HG03025 (cell line): ENCODE results near the gene GRHL3.

Experiments used
- ATAC-seq: cut with Tn5 transposase; IDR thresholded peaks from one replicate; pipeline ENCODE4 v1.9.1; 2021; ENCODE audit warnings: mild to moderate bottlenecking, moderate library complexity; ENCODE audit not compliant: unreplicated experiment, low FRiP score

Gene GRHL3

GRCh38 chr1:24317081-24317480 lies 2.1 kb upstream of the GRHL3 start:
- no peak for ATAC-seq

- ATAC-seq, result no peak
These were observed 1.1 kb upstream of the GRHL3 start for GRCh38 chr1:24317956-24318614.

- no peak for ATAC-seq
These were observed 394 bp upstream of the GRHL3 start for GRCh38 chr1:24318615-24319311.

- ATAC-seq, result no peak
These were observed 805 bp downstream of the GRHL3 start for GRCh38 chr1:24319962-24320361.

GRCh38 chr1:24321126-24321525 lies 2.0 kb downstream of the GRHL3 start:
- no peak for ATAC-seq

- ATAC-seq, result no peak
These were observed 2.7 kb downstream of the GRHL3 start for GRCh38 chr1:24321697-24322469.

GRCh38 chr1:24322470-24323177 lies 3.5 kb downstream of the GRHL3 start:
- no peak for ATAC-seq

GRCh38 chr1:24323281-24323680 lies 4.1 kb downstream of the GRHL3 start:
- no peak for ATAC-seq

- ATAC-seq, result no peak
These were observed 5.7 kb downstream of the GRHL3 start for GRCh38 chr1:24324903-24325302.

- ATAC-seq, result no peak
These were observed 6.7 kb downstream of the GRHL3 start for GRCh38 chr1:24325587-24326449.

- ATAC-seq, result no peak
These were observed 8.3 kb downstream of the GRHL3 start for GRCh38 chr1:24327486-24327885.

GRCh38 chr1:24327891-24328290 lies 8.7 kb downstream of the GRHL3 start:
- no peak for ATAC-seq

GRCh38 chr1:24329331-24329730 lies 10.2 kb downstream of the GRHL3 start:
- no peak for ATAC-seq

- ATAC-seq, result no peak
These were observed 10.8 kb downstream of the GRHL3 start for GRCh38 chr1:24329797-24330543.

GRCh38 chr1:24331961-24332673 lies 13.0 kb downstream of the GRHL3 start:
- no peak for ATAC-seq

GRCh38 chr1:24336075-24336474 lies 16.9 kb downstream of the GRHL3 start:
- no peak for ATAC-seq

- no peak for ATAC-seq
These were observed 18.3 kb downstream of the GRHL3 start for GRCh38 chr1:24337455-24337854.

GRCh38 chr1:24338447-24338846 lies 19.3 kb downstream of the GRHL3 start:
- no peak for ATAC-seq

GRCh38 chr1:24339996-24340395 lies 20.8 kb downstream of the GRHL3 start:
- no peak for ATAC-seq
